GM19351 (cell line): ENCODE measurements around the gene PRKCE.

Experiments used
- ATAC-seq: cut with Tn5 transposase; IDR thresholded peaks from one replicate; pipeline ENCODE4 v1.9.1; 2021; ENCODE audit warnings: mild to moderate bottlenecking, moderate library complexity; ENCODE audit not compliant: unreplicated experiment

Gene PRKCE

GRCh38 chr2:45799679-45800381, 148.4 kb downstream of the PRKCE start:
- no peak for ATAC-seq

- ATAC-seq, result no peak
Observed at GRCh38 chr2:45802499-45803138, 151.1 kb downstream of the PRKCE start.

- no peak for ATAC-seq
Observed at GRCh38 chr2:45804987-45805755, 153.7 kb downstream of the PRKCE start.

- ATAC-seq, result no peak
Observed at GRCh38 chr2:45806563-45807358, 155.3 kb downstream of the PRKCE start.

GRCh38 chr2:45808294-45808800, 156.9 kb downstream of the PRKCE start:
- no peak for ATAC-seq

GRCh38 chr2:45809205-45809604, 157.7 kb downstream of the PRKCE start:
- no peak for ATAC-seq

- no peak for ATAC-seq
Observed at GRCh38 chr2:45812011-45812500, 160.6 kb downstream of the PRKCE start.

- ATAC-seq, result no peak
Observed at GRCh38 chr2:45813003-45813941, 161.8 kb downstream of the PRKCE start.

GRCh38 chr2:45814488-45814887, 163.0 kb downstream of the PRKCE start:
- ATAC-seq, result no peak

- no peak for ATAC-seq
Observed at GRCh38 chr2:45814951-45815621, 163.6 kb downstream of the PRKCE start.

- no peak for ATAC-seq
Observed at GRCh38 chr2:45816272-45816671, 164.8 kb downstream of the PRKCE start.

GRCh38 chr2:45818591-45818990, 167.1 kb downstream of the PRKCE start:
- no peak for ATAC-seq

- no peak for ATAC-seq
Observed at GRCh38 chr2:45820048-45820447, 168.6 kb downstream of the PRKCE start.

GRCh38 chr2:45821558-45822271, 170.2 kb downstream of the PRKCE start:
- no peak for ATAC-seq

- no peak for ATAC-seq
Observed at GRCh38 chr2:45822272-45822630, 170.8 kb downstream of the PRKCE start.

GRCh38 chr2:45823723-45824206, 172.3 kb downstream of the PRKCE start:
- ATAC-seq, result no peak

GRCh38 chr2:45825001-45825651, 173.7 kb downstream of the PRKCE start:
- ATAC-seq, result no peak

GRCh38 chr2:45826460-45826859, 175.0 kb downstream of the PRKCE start:
- ATAC-seq, result no peak
